ENCODE results near the gene CYP26B1.

The CYP26B1 gene

GRCh38 chr2:72109904-72110303, 37.8 kb downstream of the CYP26B1 start:
- Histone ChIP-seq H2BK12ac (ENCODE audit: low read length) (no peak overlapping the region), H2BK120ac (ENCODE audit: low read depth, low read length) (no peak overlapping the region), H3K36me3 (replicated peaks in 1 of 2; ENCODE audit: control insufficient read depth in 2 of 2, insufficient read depth in 2 of 2, low read length in 2 of 2) (no peaks in the 10 kb centered on the region), H3K27ac (replicated peaks; ENCODE audit: low read length) (no peak overlapping the region), H3K14ac (ENCODE audit: low read length) (no peak overlapping the region), H2BK5ac (ENCODE audit: low read length) (no peak overlapping the region), H3K9ac (ENCODE audit: low read depth, low read length, poor library complexity) (no peak overlapping the region), H2AK5ac (ENCODE audit: low read depth, low read length) (no peak overlapping the region), H4K8ac (ENCODE audit: low read depth, low read length) (no peak overlapping the region), H3K27me3 (ENCODE audit: control insufficient read depth in 3 of 3, insufficient read depth in 3 of 3, low read depth in 1 of 3, low read length in 3 of 3) (no peaks in the 10 kb centered on the region), H3K9me3 (replicated peaks in 1 of 2; ENCODE audit: control insufficient read depth in 2 of 2, insufficient read depth in 1 of 2, low read depth in 1 of 2, low read length in 2 of 2) (peaks cover 0 to 2% of the 10 kb centered on the region in 2 donors), H3K4me1 (ENCODE audit: control insufficient read depth in 2 of 2, insufficient read depth in 1 of 2, low read depth in 1 of 2, low read length in 2 of 2) (peaks cover 3 to 4% of the 10 kb centered on the region in 2 donors), H4K91ac (ENCODE audit: low read depth, low read length, poor library complexity) (no peak overlapping the region), H3K23ac (ENCODE audit: low read depth, low read length, poor library complexity) (no peak overlapping the region), H3K79me1 (ENCODE audit: low read depth, low read length) (no peaks in the 10 kb centered on the region), H3K4me3 (ENCODE audit: low read length in 2 of 2) (no peak overlapping the region), H3K4ac (ENCODE audit: low read length) (no peak overlapping the region), H2BK15ac (ENCODE audit: low read length) (no peak overlapping the region), H3K18ac (ENCODE audit: low read length) (no peak overlapping the region), H3K4me2 (ENCODE audit: insufficient read depth, low read length, poor library complexity, severe bottlenecking) (no peak overlapping the region), H2AFZ (ENCODE audit: low read length) (no peak overlapping the region)
- WGBS, 2 donors (ENCODE audit: extremely low coverage in 2 of 2, insufficient read length in 2 of 2, insufficient replicate concordance in 1 of 2), result no CpG with 5 or more reads among the region's 8 CpGs
- no peak for DNase-seq (ENCODE audit: low spot score)

- H3K27ac ChIP-seq (replicated peaks; ENCODE audit: low read length), result peak overlapping the region; percentile 7
- no peak overlapping the region for H2BK12ac ChIP-seq (ENCODE audit: low read length)
Measured at GRCh38 chr2:72109291-72109690, 38.4 kb downstream of the CYP26B1 start.

GRCh38 chr2:72108121-72108520, 39.5 kb downstream of the CYP26B1 start:
- peaks cover 3 to 4% of the 10 kb centered on the region in 2 donors for H3K4me1 ChIP-seq (ENCODE audit: control insufficient read depth in 2 of 2, insufficient read depth in 1 of 2, low read depth in 1 of 2, low read length in 2 of 2)
- no peak overlapping the region for H3K18ac ChIP-seq (ENCODE audit: low read length)
- no peak overlapping the region for H4K91ac ChIP-seq (ENCODE audit: low read depth, low read length, poor library complexity)
- peaks cover 0 to 2% of the 10 kb centered on the region in 2 donors for H3K9me3 ChIP-seq (replicated peaks in 1 of 2; ENCODE audit: control insufficient read depth in 2 of 2, insufficient read depth in 1 of 2, low read depth in 1 of 2, low read length in 2 of 2)
- no peak overlapping the region for H2AFZ ChIP-seq (ENCODE audit: low read length)
- H3K9ac ChIP-seq (ENCODE audit: low read depth, low read length, poor library complexity), result no peak overlapping the region
- H3K79me1 ChIP-seq (ENCODE audit: low read depth, low read length), result no peaks in the 10 kb centered on the region
- no peak overlapping the region for H3K4me3 ChIP-seq (ENCODE audit: low read length in 2 of 2)
- no peak overlapping the region for H3K4ac ChIP-seq (ENCODE audit: low read length)
- no peak overlapping the region for H3K14ac ChIP-seq (ENCODE audit: low read length)
- H2BK12ac ChIP-seq (ENCODE audit: low read length), result no peak overlapping the region
- H3K4me2 ChIP-seq (ENCODE audit: insufficient read depth, low read length, poor library complexity, severe bottlenecking), result no peak overlapping the region
- H2AK5ac ChIP-seq (ENCODE audit: low read depth, low read length), result no peak overlapping the region
- no peak overlapping the region for H2BK120ac ChIP-seq (ENCODE audit: low read depth, low read length)
- no peak overlapping the region for H3K23ac ChIP-seq (ENCODE audit: low read depth, low read length, poor library complexity)
- no peak overlapping the region for H2BK15ac ChIP-seq (ENCODE audit: low read length)
- no peak overlapping the region for H3K27ac ChIP-seq (replicated peaks; ENCODE audit: low read length)
- DNase-seq (ENCODE audit: low spot score), result no peak
- H4K8ac ChIP-seq (ENCODE audit: low read depth, low read length), result no peak overlapping the region
- H3K27me3 ChIP-seq (ENCODE audit: control insufficient read depth in 3 of 3, insufficient read depth in 3 of 3, low read depth in 1 of 3, low read length in 3 of 3), result no peaks in the 10 kb centered on the region
- H2BK5ac ChIP-seq (ENCODE audit: low read length), result no peak overlapping the region
- no CpG with 5 or more reads among the region's 3 CpGs for WGBS, 2 donors (ENCODE audit: extremely low coverage in 2 of 2, insufficient read length in 2 of 2, insufficient replicate concordance in 1 of 2)
- no peaks in the 10 kb centered on the region for H3K36me3 ChIP-seq (replicated peaks in 1 of 2; ENCODE audit: control insufficient read depth in 2 of 2, insufficient read depth in 2 of 2, low read length in 2 of 2)

More at GRCh38 chr2:72109291-72109690, 38.4 kb downstream of the CYP26B1 start:
- Histone ChIP-seq H2AK5ac (ENCODE audit: low read depth, low read length) (no peak overlapping the region), H3K4me1 (ENCODE audit: control insufficient read depth in 2 of 2, insufficient read depth in 1 of 2, low read depth in 1 of 2, low read length in 2 of 2) (peaks cover 3 to 4% of the 10 kb centered on the region in 2 donors), H3K4ac (ENCODE audit: low read length) (no peak overlapping the region), H2BK5ac (ENCODE audit: low read length) (no peak overlapping the region), H3K36me3 (replicated peaks in 1 of 2; ENCODE audit: control insufficient read depth in 2 of 2, insufficient read depth in 2 of 2, low read length in 2 of 2) (no peaks in the 10 kb centered on the region), H3K14ac (ENCODE audit: low read length) (no peak overlapping the region), H3K18ac (ENCODE audit: low read length) (no peak overlapping the region), H3K4me2 (ENCODE audit: insufficient read depth, low read length, poor library complexity, severe bottlenecking) (no peak overlapping the region), H3K4me3 (ENCODE audit: low read length in 2 of 2) (no peak overlapping the region), H3K9me3 (replicated peaks in 1 of 2; ENCODE audit: control insufficient read depth in 2 of 2, insufficient read depth in 1 of 2, low read depth in 1 of 2, low read length in 2 of 2) (peaks cover 0 to 2% of the 10 kb centered on the region in 2 donors), H2BK120ac (ENCODE audit: low read depth, low read length) (no peak overlapping the region), H3K9ac (ENCODE audit: low read depth, low read length, poor library complexity) (no peak overlapping the region), H3K27me3 (ENCODE audit: control insufficient read depth in 3 of 3, insufficient read depth in 3 of 3, low read depth in 1 of 3, low read length in 3 of 3) (no peaks in the 10 kb centered on the region), H4K91ac (ENCODE audit: low read depth, low read length, poor library complexity) (no peak overlapping the region), H2AFZ (ENCODE audit: low read length) (no peak overlapping the region), H3K79me1 (ENCODE audit: low read depth, low read length) (no peaks in the 10 kb centered on the region), H2BK15ac (ENCODE audit: low read length) (no peak overlapping the region), H4K8ac (ENCODE audit: low read depth, low read length) (no peak overlapping the region), H3K23ac (ENCODE audit: low read depth, low read length, poor library complexity) (no peak overlapping the region)
- DNase-seq (ENCODE audit: low spot score), result no peak
- WGBS, 2 donors (ENCODE audit: extremely low coverage in 2 of 2, insufficient read length in 2 of 2, insufficient replicate concordance in 1 of 2), result no CpG with 5 or more reads among the region's 3 CpGs

GRCh38 chr2:72106978-72107377, 40.7 kb downstream of the CYP26B1 start:
- H2BK12ac ChIP-seq (ENCODE audit: low read length), result no peak overlapping the region
- H3K27ac ChIP-seq (replicated peaks; ENCODE audit: low read length), result no peak overlapping the region
- H4K8ac ChIP-seq (ENCODE audit: low read depth, low read length), result no peak overlapping the region
- no peak overlapping the region for H3K18ac ChIP-seq (ENCODE audit: low read length)
- no peak overlapping the region for H2AK5ac ChIP-seq (ENCODE audit: low read depth, low read length)
- H2BK5ac ChIP-seq (ENCODE audit: low read length), result no peak overlapping the region
- H3K14ac ChIP-seq (ENCODE audit: low read length), result no peak overlapping the region
- H3K9ac ChIP-seq (ENCODE audit: low read depth, low read length, poor library complexity), result no peak overlapping the region
- no peak overlapping the region for H4K91ac ChIP-seq (ENCODE audit: low read depth, low read length, poor library complexity)
- H3K9me3 ChIP-seq (replicated peaks in 1 of 2; ENCODE audit: control insufficient read depth in 2 of 2, insufficient read depth in 1 of 2, low read depth in 1 of 2, low read length in 2 of 2), result no peaks in the 10 kb centered on the region
- H3K4me3 ChIP-seq (ENCODE audit: low read length in 2 of 2), result no peak overlapping the region
- H3K4ac ChIP-seq (ENCODE audit: low read length), result no peak overlapping the region
- peaks cover 3 to 6% of the 10 kb centered on the region in 2 donors for H3K4me1 ChIP-seq (ENCODE audit: control insufficient read depth in 2 of 2, insufficient read depth in 1 of 2, low read depth in 1 of 2, low read length in 2 of 2)
- H2BK15ac ChIP-seq (ENCODE audit: low read length), result no peak overlapping the region
- H3K4me2 ChIP-seq (ENCODE audit: insufficient read depth, low read length, poor library complexity, severe bottlenecking), result no peak overlapping the region
- H2BK120ac ChIP-seq (ENCODE audit: low read depth, low read length), result no peak overlapping the region
- H2AFZ ChIP-seq (ENCODE audit: low read length), result no peak overlapping the region
- DNase-seq (ENCODE audit: low spot score), result no peak
- H3K27me3 ChIP-seq (ENCODE audit: control insufficient read depth in 3 of 3, insufficient read depth in 3 of 3, low read depth in 1 of 3, low read length in 3 of 3), result no peaks in the 10 kb centered on the region
- H3K79me1 ChIP-seq (ENCODE audit: low read depth, low read length), result no peaks in the 10 kb centered on the region
- H3K23ac ChIP-seq (ENCODE audit: low read depth, low read length, poor library complexity), result no peak overlapping the region
- no CpG with 5 or more reads among the region's 4 CpGs for WGBS, 2 donors (ENCODE audit: extremely low coverage in 2 of 2, insufficient read length in 2 of 2, insufficient replicate concordance in 1 of 2)
- H3K36me3 ChIP-seq (replicated peaks in 1 of 2; ENCODE audit: control insufficient read depth in 2 of 2, insufficient read depth in 2 of 2, low read length in 2 of 2), result no peaks in the 10 kb centered on the region
